Activated CD4-positive, alpha-beta T cell treated with anti-CD3 and anti-CD28 coated beads for 36 hours (primary cell): ENCODE results near the gene TNFAIP3. TPM values are rescaled to one million over a fixed set of nuclear protein-coding genes. Genes with fewer than 3 reads are reported as not detected.
"Not testable (repeated sequence)": the region's sequence is repeated elsewhere in the genome, so short reads cannot be mapped to it uniquely, and the experiment has no call there.

Experiments
- ATAC-seq: fragments of 200-7000 bp; cut with Tn5 transposase; one replicate; pipeline ENCODE4 v1.10.0; 2021; ENCODE audit warnings: mild to moderate bottlenecking, moderate library complexity
- CTCF ChIA-PET: fragments of 350-600 bp; sonication (Branson Sonifier 250); formaldehyde crosslinking; loops from one replicate; lab custom pipeline; 2021; ENCODE audit warnings: antibody characterized with exemption; lab: Charles Lee
- POLR2A ChIA-PET: fragments of 350-600 bp; sonication (Branson Sonifier 250); formaldehyde crosslinking; loops from one replicate; lab custom pipeline; 2021; ENCODE audit warnings: antibody characterized with exemption, inconsistent platforms; lab: Charles Lee
- DNase-seq: peaks from one replicate; pipeline ENCODE4 v3.0.0-alpha.2; 2020
- H3K27ac Mint-ChIP-seq: one replicate; pipeline ENCODE4 v1.8.0; 2021; ENCODE audit warnings: mixed read lengths
- H3K27me3 Mint-ChIP-seq: one replicate; pipeline ENCODE4 v1.8.0; 2021; ENCODE audit warnings: mixed read lengths
- H3K36me3 Mint-ChIP-seq: one replicate; pipeline ENCODE4 v1.8.0; 2021; ENCODE audit warnings: low read depth, mixed read lengths
- H3K4me1 Mint-ChIP-seq: one replicate; pipeline ENCODE4 v1.8.0; 2021; ENCODE audit warnings: mixed read lengths
- H3K4me3 Mint-ChIP-seq: one replicate; pipeline ENCODE4 v1.8.0; 2021; ENCODE audit warnings: mild to moderate bottlenecking, moderate library complexity, mixed read lengths
- H3K9me3 Mint-ChIP-seq: one replicate; pipeline ENCODE4 v1.8.0; 2021; ENCODE audit warnings: low read depth, mixed read lengths
- intact Hi-C, 2 experiments: fragments of 100-400 bp; cut with DNase I in 1 of 2; cut with micrococcal nuclease in 1 of 2; formaldehyde crosslinking; loops; one replicate each; pipeline versions ENCODE4 v1.14.2 to v1.15.1; 2022 to 2024; cut with DNase I, micrococcal nuclease
- total RNA-seq, 2 experiments: library from RNA; stranded (reverse); gene quantifications; one replicate each; pipeline ENCODE4 v1.2.3, GENCODE V29; 2021

The TNFAIP3 gene
- total RNA-seq, 2 experiments from 2014 or later: 284 to 371 TPM

DNA sequence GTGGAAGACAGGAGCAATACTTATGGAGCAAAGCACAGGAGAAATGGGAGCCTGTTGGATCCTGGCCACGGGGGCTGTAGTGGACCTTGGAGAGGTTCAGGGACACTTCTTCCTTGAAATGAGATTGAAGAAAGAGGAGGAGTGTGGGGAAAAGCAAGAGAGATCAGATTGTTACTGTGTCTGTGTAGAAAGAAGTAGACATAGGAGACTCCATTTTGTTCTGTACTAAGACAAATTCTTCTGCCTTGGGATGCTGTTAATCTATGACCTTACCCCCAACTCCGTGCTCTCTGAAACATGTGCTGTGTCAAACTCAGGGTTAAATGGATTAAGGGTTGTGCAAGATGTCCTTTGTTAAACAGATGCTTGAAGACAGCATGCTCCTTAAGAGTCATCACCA lies 22.7 kb upstream of the TNFAIP3 start:
- H3K4me1 Mint-ChIP-seq, H3K4me3 Mint-ChIP-seq, CTCF ChIA-PET, DNase-seq, ATAC-seq, H3K27me3 Mint-ChIP-seq, POLR2A ChIA-PET, intact Hi-C loops, H3K27ac Mint-ChIP-seq: not testable (repeated sequence)
- H3K36me3 Mint-ChIP-seq: peaks cover 16% of the 10 kb centered on the region
- H3K9me3 Mint-ChIP-seq: peaks cover 32% of the 10 kb centered on the region

GRCh38 chr6:137844773-137845172 lies 22.3 kb upstream of the TNFAIP3 start:
- H3K4me3 Mint-ChIP-seq, intact Hi-C loops: not testable (repeated sequence)
- H3K36me3 Mint-ChIP-seq: peaks cover 15% of the 10 kb centered on the region

DNA sequence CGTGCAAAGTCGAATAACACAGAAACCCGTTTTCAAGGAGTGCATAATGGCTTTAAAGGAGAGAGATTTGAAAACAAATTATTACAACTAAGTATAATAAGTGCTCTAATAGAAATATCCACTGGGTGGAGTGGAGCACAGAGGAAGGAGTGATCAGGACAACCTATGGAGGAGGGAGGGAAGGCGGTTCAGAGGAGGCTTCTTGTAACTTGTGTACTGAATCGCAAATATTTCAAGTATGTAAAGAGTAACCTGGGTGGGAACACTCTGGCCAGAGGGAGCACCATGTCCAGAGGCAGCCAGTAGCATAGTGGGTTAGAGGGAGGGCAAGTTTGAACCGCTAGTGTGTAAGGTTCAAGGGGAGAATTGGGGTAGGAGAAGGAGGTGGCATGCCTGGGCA lies 21.6 kb upstream of the TNFAIP3 start:
- Mint-ChIP-seq H3K36me3 (peaks cover 9% of the 10 kb centered on the region), H3K9me3 (peaks cover 22% of the 10 kb centered on the region), H3K4me1 (peaks cover 15% of the 10 kb centered on the region), H3K4me3 (no peak overlapping the region), H3K27ac (no peak overlapping the region), H3K27me3 (no peaks in the 10 kb centered on the region)
- DNase-seq (no peak), ATAC-seq (no peak)
- POLR2A ChIA-PET: no interaction called here
- CTCF ChIA-PET: interaction anchor here (0.7 kb wide), 1 partner anchor 94 kb away, joined by 3 read pairs; no protein-coding TSS in a partner anchor
- intact Hi-C loops: no loop called here

More at GRCh38 chr6:137844773-137845172, 22.3 kb upstream of the TNFAIP3 start:
- H3K27ac Mint-ChIP-seq, DNase-seq, POLR2A ChIA-PET, H3K27me3 Mint-ChIP-seq, ATAC-seq: not testable (repeated sequence)
- CTCF ChIA-PET: interaction anchor here (0.7 kb wide), 1 partner anchor 95 kb away, joined by 3 read pairs; no protein-coding TSS in a partner anchor
- Mint-ChIP-seq H3K4me1 (peaks cover 10% of the 10 kb centered on the region), H3K9me3 (peaks cover 29% of the 10 kb centered on the region)

GRCh38 chr6:137846274-137846673 lies 20.8 kb upstream of the TNFAIP3 start:
- peaks cover 23% of the 10 kb centered on the region for H3K4me1 Mint-ChIP-seq
- H3K27ac Mint-ChIP-seq: no peak overlapping the region
- ATAC-seq (no peak), DNase-seq (no peak)
- no peak overlapping the region for H3K4me3 Mint-ChIP-seq
- POLR2A ChIA-PET: no interaction called here
- peaks cover 2% of the 10 kb centered on the region for H3K36me3 Mint-ChIP-seq
- peaks cover 15% of the 10 kb centered on the region for H3K9me3 Mint-ChIP-seq
- CTCF ChIA-PET: no interaction called here
- no peaks in the 10 kb centered on the region for H3K27me3 Mint-ChIP-seq
- intact Hi-C loops: no loop called here

DNA sequence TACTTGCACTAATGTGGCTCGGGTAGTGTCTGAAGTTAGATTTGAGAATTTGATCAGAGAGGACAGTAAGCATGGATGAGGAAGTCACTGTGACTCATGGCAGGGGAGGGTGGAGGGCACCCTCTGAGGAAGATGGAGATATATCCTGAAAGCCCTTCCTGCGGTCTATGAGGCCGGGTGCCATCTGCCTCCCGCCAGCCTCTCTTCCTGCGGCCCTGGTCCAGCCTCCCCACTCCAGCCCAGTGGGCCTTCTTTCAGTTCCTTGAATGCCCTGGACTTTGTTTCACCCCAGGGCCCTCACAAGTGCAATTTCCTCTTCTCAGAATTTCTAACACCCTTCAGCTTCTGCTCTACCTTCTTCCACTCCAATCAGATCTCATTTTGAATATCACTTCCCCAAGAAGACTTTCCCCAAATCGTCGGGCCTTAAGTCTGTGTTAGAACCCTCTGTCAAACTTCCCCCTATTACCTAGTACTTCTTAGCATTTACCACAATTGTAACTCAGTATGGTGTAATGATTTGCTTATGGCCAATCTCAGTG lies 20.2 kb upstream of the TNFAIP3 start:
- Mint-ChIP-seq H3K4me3 (no peak overlapping the region), H3K27me3 (no peaks in the 10 kb centered on the region), H3K9me3 (peaks cover 10% of the 10 kb centered on the region), H3K4me1 (peaks cover 29% of the 10 kb centered on the region), H3K27ac (no peak overlapping the region), H3K36me3 (peaks cover 2% of the 10 kb centered on the region)
- ChIA-PET POLR2A (no interaction called here), CTCF (no interaction called here)
- DNase-seq (no peak), ATAC-seq (no peak)
- intact Hi-C loops: no loop called here

DNA sequence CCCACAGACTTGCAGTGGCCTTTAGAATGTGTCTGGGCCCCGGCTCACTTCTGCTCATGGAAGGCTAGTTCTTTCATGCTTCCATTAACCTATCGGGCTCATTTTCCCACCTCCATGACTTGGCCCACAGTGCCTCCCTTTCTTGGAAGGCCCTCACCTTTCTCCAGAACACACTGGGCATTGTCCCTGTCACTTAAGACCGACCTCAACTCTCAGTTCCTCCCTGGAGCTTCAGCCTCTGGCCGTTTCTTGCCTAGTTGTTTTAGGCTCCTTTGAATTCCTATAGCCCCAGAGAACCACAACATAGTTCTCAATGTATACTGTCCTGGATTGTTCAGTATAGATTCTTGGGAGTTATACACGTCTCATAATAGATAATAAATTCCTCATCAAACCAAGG lies 19.3 kb upstream of the TNFAIP3 start:
- ChIA-PET CTCF (interaction anchor here (0.6 kb wide), 1 partner anchor 22 kb away, joined by 3 read pairs; no protein-coding TSS in a partner anchor), POLR2A (no interaction called here)
- Mint-ChIP-seq H3K4me3 (no peak overlapping the region), H3K27ac (no peak overlapping the region), H3K9me3 (peaks cover 4% of the 10 kb centered on the region), H3K4me1 (peaks cover 38% of the 10 kb centered on the region), H3K27me3 (no peaks in the 10 kb centered on the region), H3K36me3 (peaks cover 2% of the 10 kb centered on the region)
- no peak for DNase-seq
- no peak for ATAC-seq
- intact Hi-C loops: no loop called here

DNA sequence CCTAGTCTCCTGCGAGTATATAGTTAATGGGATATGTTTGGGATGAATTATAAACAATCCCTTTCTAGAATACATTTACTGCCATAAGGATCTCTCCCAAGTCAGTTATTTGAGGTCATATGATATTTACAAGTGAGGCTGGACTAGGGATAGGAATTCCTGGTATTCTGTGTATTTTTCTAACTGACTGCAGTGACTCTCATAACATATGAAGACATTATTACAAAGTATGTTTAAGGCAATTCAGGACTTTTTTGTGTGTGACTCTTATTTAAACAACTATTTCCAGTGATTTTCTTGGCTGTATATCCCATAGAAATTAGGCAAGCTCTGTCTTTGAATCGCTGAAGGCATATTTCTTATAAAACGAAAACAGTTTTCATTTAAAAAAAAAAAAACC lies 18.4 kb upstream of the TNFAIP3 start:
- ChIA-PET POLR2A (no interaction called here), CTCF (interaction anchor here (0.7 to 1.4 kb wide), 4 partner anchors 18 to 49 kb away, joined by 3 to 5 read pairs (median 4); no protein-coding TSS in a partner anchor)
- Mint-ChIP-seq H3K9me3 (no peaks in the 10 kb centered on the region), H3K27me3 (no peaks in the 10 kb centered on the region), H3K36me3 (no peaks in the 10 kb centered on the region), H3K27ac (no peak overlapping the region), H3K4me1 (peaks cover 41% of the 10 kb centered on the region), H3K4me3 (no peak overlapping the region)
- ATAC-seq (no peak), DNase-seq (no peak)
- intact Hi-C loops: loop anchor here (1.0 kb wide), 5 partner anchors 18 to 140 kb away; no protein-coding TSS in a partner anchor

DNA sequence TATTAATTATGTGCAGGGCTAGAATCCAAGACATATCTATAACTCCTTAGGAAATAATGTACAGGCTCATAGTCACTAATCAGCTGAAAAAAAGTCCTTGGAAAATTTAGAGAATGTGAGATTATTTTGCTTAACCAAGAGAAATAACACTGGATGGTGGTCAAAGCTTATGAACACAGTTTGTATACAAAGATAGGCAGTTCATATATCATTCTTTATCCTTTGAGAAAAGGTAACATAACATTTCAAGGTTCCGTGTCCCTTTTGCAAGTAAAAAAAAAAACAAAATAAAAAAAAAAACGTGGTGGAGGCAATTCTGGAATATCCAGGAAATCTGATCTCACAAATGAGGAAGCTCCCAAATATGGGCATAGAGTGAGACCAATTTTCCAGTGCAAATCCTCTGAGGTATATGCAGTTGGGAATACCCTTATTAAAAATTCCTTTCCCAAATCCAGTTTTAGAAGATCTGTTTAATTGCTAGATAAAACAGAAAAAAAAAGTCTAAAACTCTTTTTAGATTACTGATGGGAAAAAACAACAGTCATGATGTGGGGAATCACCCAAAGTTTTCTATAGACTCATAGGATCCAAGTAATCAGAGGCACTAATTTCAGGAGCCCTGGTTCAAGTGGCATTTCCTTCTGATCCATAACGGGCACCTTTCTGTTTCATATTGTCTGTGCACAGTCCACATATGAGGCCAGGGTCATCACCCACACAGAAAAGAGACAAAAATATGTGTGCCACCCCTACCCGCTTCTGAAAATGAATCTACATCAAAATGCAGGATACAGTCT lies 17.7 kb upstream of the TNFAIP3 start:
- ChIA-PET POLR2A (interaction anchor here (1.3 kb wide), 1 partner anchor 21 kb away, joined by 3 read pairs; no protein-coding TSS in a partner anchor), CTCF (interaction anchor here (0.6 to 1.5 kb wide), 9 partner anchors 18 to 145 kb away, joined by 3 to 5 read pairs (median 3); no protein-coding TSS in a partner anchor)
- intact Hi-C loops: loop anchor here (1.0 kb wide), 5 partner anchors 17 to 141 kb away; no protein-coding TSS in a partner anchor
- Mint-ChIP-seq H3K9me3 (no peaks in the 10 kb centered on the region), H3K36me3 (no peaks in the 10 kb centered on the region), H3K27ac (peak overlapping the region; percentile 17), H3K4me1 (peaks cover 41% of the 10 kb centered on the region), H3K27me3 (no peaks in the 10 kb centered on the region), H3K4me3 (no peak overlapping the region)
- DNase-seq (peak; percentile 70), ATAC-seq (peak; percentile 91)

DNA sequence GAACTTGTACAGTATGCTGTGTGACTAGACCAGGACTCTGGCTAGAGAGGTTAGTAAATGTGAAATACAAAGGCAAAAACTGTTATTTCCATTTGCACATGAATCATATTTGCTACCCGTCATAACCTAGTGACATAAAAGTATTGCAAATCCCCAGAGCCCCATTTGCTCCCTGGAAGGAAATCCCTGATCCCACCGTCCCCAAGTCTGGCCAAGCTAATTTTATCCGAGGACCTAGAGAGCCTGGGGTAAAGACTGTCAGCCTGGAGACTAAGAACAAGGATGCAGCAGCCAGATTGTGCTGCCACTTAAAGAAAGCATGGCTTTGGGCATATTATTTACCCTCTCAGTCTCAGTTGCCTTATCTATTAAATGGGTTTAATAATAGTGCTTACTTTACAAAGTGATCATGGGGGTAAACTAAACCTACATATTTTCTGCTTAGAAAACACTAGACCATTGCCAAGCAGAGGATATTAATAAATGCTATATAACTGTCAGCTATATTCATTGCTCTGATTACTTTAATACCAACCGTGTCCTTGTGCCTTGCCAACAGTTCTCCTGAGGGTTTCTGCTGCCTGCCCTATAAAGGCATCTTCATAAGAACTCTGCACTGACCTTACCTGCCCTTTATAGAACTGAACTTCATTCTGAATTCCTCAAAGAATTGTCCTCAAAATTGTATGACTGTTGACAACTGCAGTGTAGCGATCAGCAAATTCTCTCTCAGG lies 16.9 kb upstream of the TNFAIP3 start:
- ChIA-PET POLR2A (interaction anchor here (1.3 kb wide), 1 partner anchor 22 kb away, joined by 3 read pairs; no protein-coding TSS in a partner anchor), CTCF (interaction anchor here (0.6 to 1.5 kb wide), 5 partner anchors 19 to 145 kb away, joined by 3 to 5 read pairs (median 4); no protein-coding TSS in a partner anchor)
- no peak for ATAC-seq
- Mint-ChIP-seq H3K27ac (peak overlapping the region; percentile 77), H3K36me3 (peaks cover 2% of the 10 kb centered on the region), H3K27me3 (no peaks in the 10 kb centered on the region), H3K4me1 (peaks cover 41% of the 10 kb centered on the region), H3K9me3 (no peaks in the 10 kb centered on the region), H3K4me3 (no peak overlapping the region)
- intact Hi-C loops: loop anchor here (1.0 to 5.0 kb wide), 9 partner anchors 16 to 169 kb away; no protein-coding TSS in a partner anchor
- no peak for DNase-seq

- no peaks in the 10 kb centered on the region for H3K27me3 Mint-ChIP-seq
- POLR2A ChIA-PET: interaction anchor here (0.6 to 1.1 kb wide), 3 partner anchors 15 to 141 kb away, joined by 3 to 4 read pairs (median 3); no protein-coding TSS in a partner anchor
- DNase-seq (peak; percentile 61), ATAC-seq (peak; percentile 17)
- CTCF ChIA-PET: interaction anchor here (0.6 to 2.1 kb wide), 7 partner anchors 11 to 51 kb away, joined by 3 to 7 read pairs (median 5); partner anchors contain the start of gene TNFAIP3
- intact Hi-C loops: loop anchor here (1.0 to 5.0 kb wide), 4 partner anchors 34 to 170 kb away; no protein-coding TSS in a partner anchor
- no peak overlapping the region for H3K4me3 Mint-ChIP-seq
- peaks cover 3% of the 10 kb centered on the region for H3K9me3 Mint-ChIP-seq
- H3K27ac Mint-ChIP-seq: peak overlapping the region; percentile 77
- H3K4me1 Mint-ChIP-seq: peaks cover 41% of the 10 kb centered on the region
- peaks cover 2% of the 10 kb centered on the region for H3K36me3 Mint-ChIP-seq
Observed at GRCh38 chr6:137850816-137851602, 16.1 kb upstream of the TNFAIP3 start.
